GM18517 (cell line): Measurements from ENCODE around the gene AFAP1.

ENCODE experiments used
- ATAC-seq: cut with Tn5 transposase; IDR thresholded peaks from one replicate; pipeline ENCODE4 v1.9.1; 2021; ENCODE audit warnings: mild to moderate bottlenecking, moderate library complexity; ENCODE audit not compliant: unreplicated experiment

Gene AFAP1

DNA sequence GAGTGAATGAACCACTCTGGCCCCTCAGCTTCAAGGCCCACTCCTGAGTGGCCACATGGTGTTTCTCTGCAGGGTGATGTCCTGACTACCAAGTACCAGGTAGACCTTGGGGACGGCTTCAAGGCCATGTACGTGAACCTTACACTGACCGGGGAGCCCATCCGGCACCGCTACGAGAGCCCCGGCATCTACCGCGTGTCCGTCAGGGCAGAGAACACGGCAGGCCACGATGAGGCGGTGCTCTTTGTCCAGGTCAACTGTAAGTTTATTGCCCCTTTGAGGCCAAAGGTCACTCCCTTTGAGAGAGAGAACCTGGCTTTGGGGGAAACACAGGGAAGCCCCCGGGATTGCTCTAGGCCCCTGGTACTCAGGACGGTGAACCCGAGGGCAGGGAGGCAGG lies 216.0 kb downstream of the AFAP1 start:
- no peak for ATAC-seq

DNA sequence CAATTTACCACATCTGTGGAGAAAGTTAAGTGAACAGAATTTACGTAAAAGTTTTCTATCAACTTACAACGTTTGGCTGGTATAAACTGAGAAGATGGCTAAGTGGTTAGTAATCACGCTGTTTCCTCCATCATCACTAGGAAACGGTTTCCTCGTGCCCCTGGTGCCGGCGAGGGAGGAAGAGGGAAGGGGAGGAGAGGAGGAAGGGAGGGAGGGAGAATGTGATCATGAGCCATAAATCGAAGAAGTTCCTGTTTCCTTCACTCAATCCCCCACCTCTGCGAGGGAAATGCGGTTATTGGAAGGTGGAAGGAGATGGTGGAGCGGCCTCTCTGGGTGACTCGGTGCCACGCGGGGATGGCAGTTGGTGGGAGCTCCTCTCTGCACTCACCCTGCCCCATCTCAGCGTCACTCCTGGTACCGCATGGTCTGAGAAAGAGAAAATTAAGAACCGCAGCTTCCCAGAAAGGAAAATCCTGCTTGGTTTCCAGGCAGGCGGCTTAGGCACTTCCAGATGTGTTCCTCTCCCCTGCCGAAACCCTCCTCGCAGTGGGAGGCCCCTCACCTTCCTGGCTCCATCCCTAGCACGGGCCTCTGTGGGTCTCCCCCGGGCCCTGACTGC lies 216.8 kb downstream of the AFAP1 start:
- ATAC-seq, result no peak

DNA sequence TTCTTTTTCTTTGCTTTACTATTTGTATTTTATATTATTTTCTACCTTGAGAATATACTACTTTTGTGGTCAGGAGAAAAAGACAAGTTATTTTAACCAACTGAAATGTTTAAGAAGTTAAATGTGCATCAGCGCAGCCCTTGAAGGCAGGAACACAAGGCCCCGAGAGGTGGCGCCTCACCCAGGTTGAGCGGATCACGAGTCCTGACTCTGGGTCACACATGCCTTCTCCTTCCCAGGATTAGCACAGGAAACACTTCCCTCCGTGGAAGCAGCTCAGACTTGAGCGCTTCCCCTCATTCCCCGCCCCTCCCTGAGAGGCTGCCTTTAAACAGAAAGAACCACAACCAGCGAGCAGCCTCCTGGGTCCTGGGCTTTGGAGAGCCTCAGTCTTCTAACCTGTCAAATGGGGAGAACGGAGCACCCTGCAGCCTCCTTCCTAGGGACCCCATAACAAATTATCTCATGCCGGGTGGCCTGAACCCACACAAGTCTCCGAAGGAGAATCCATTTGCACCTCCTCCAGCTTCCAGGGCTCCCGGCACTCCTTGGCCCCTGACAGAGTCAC lies 217.6 kb downstream of the AFAP1 start:
- ATAC-seq, result no peak

DNA sequence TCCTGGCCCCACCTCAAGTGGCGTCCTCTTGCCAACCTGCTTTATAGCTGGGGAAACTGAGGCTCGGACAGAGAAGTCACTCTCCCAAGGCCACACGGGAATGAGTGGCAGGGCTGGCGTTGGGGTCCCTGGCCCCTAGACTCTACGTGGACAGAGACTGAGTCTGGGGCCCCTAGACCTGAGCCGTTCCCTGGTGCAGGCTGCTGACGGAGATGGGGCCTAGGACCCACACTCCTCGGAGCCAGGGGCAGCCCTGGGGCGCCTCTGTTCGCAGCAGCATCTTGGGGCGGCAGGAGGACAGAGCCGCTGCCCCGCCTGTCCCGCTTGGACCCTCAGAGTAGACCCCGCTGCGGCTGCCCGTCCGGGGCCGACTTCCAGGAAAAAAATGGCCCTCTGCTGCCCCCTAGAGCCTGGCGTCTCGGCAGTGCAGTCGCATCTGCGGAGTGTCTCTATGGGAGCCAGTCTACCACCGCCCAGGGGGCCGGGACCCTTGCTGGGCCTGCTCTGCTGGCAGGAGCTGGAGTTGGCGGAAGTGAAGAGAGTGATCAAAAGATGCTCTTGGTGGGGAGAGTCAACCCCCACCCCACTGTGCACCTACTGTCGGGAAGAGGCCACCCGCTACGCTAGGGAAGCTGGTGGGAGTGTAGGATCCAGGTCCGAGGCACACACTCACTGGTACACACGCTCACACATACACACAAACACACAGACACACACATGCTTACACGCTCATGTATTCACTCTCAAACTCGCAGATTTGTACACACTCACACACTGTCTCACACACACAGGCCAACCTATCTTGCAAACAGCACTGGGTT lies 220.1 kb downstream of the AFAP1 start:
- no peak for ATAC-seq

DNA sequence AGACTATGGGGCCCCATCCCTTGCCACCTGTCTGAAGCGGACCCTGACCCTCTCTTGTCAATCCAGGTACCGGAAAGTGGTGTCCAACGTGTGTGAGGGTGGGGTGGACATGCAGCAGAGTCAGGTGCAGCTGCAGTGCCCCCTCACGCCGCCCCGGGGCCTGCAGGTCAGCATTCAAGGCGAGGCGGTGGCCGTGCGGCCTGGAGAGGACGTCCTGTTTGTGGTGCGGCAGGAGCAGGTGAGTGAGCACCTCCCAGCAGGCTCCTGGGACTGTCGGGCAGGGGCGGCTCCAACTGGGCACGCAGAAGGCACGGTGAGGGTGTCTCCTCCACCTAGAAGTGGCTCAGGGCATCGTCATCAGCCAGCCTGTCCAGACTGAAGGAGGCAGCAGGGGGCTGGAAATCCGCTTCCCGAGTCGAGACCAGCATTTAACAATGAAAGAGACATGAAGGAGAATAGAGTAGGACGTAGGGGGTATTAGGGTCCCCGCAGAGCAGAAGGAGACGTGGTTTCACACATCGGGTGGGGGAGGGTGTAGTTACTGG lies 221.6 kb downstream of the AFAP1 start:
- ATAC-seq, result no peak

DNA sequence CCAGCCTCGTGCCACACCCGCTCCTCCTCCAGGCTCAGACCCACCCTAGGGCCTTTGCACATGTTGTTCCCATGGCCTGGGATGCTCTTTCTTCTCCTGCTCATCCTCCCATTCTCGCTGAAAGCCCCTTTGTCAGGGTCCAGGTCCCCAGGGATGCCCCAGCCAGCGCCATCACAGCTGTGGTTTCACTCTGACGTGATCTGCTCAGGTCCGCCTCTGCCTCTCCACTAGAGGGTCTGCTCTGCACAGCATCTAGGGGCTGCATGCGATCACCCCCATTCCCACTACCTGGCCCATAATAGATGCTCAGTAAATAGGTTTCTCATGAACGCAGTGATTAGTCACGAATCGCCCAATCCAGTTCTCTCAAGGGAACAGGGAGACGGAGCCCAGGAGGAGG lies 222.5 kb downstream of the AFAP1 start:
- ATAC-seq, result no peak

DNA sequence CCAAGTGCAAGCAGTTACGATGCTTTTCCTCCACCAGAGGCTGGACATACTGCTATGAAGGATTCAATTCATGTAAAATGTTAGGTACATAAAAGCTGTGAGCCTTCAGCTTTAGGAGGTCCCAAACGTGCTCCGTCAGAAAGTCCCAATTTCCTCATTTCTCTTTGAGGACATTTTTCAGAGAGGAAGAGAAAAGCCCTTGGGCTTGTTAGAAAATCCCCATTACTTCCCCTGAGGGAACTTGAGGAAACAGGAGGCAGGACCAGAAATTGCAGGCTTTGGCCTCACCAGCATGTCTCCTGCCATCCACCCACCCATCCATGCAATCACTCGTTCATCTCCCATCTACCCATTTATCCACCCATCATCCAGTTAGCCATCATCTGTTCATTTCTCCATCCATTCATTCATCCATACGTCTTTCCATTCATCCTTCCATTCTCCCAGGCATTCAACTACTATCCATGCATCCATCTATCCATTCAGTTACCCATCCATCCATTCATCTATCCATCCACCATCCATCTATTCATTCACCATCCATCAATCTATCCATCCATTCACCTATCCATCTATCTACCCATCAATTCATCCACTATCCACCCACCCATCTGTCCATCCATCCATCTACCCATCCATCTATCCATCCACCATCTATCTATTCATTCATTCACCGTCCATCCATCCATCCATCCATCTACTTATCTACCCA lies 223.5 kb downstream of the AFAP1 start:
- ATAC-seq, result no peak

DNA sequence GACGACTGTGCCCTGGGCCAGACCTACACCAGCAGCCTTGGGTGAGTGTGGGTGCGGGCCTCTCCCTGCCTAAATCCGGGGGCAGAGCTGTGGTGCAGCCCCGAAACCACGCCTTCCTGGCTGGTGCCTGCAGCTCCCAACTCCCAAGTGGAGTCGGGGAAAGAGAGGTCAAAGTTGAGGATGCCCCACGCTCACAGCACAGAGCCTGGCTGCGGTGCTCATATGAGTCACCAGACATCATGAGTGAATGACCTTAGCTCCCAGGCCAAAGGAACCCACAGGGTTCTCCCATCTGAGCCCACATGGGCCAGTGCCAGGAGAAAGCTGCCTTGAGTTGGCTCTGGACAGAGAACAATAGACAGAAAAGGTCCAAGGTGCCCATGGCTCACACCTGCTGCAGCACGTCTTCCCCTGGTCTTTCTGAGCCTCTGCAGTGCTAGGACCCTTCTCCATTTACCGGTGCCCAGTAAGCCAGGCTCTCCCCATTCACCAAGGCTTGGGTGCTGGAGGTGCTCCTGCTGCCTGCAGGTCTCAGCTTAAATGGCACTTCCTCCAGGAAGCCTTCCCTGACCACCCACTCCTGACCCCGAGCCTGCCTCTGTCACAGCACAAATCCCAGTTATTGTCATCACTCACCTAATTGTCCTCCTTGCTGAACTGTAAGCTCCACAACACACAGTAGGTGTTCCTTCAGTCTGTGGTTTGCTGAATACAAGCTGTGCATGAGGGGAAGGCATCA lies 224.2 kb downstream of the AFAP1 start:
- no peak for ATAC-seq

DNA sequence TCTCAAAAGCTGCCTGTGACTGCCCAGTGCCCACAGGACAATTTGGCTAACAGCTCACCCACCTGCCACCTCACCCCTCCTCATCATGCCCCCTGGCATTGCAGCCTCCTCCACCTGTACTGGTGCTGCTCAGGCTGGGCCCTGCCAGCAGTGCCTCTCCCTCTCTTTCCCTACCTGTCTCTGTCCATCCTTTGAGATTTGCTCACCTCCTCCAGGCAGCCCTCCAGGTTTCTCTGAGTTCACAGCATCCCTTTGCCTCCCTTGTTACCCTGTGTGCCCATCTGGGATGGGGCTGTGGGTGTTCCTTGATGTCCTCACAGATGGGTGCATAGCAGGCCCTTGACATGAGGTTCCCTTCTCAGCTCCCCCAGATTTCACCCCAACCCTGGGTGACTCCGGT lies 224.9 kb downstream of the AFAP1 start:
- no peak for ATAC-seq

DNA sequence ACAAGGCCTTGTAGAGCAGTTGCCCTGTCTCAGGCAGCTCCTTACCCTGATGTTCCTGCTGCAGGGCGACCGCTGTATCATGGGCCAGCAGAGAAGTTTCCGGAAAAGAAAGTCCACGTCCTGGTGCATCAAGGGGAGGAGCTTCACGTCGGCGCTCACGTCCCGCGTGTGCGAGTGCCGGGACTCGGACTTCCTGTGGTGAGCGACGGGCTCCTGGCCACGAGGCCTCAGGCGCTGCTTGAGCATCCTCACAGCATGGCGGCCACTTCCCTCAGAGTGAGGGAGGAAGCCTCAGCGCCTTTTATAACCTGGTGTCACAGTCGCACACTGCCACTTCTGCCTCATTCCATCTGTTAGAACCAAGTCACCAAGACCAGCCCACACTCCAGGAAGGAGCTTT lies 225.5 kb downstream of the AFAP1 start:
- ATAC-seq, result no peak

DNA sequence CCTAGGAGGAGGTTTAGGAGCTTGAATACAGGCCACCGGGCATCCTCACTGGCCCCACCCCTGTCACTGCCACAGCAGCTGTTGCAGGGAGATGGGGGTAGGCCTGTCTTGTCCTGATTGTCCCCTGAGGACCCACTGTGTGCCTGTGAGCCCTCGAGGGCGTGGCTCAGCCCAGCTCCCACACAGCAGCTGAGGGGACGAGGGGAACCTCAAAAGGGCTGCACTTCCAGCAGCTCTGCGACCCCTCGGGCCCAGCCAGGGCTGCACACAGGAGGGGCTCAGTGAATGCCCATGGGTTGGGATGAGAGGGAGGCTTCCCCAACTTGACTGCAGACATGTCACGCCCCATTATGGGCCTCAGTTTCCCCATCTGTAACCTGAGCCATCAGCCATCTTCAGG lies 225.9 kb downstream of the AFAP1 start:
- ATAC-seq, result no peak

DNA sequence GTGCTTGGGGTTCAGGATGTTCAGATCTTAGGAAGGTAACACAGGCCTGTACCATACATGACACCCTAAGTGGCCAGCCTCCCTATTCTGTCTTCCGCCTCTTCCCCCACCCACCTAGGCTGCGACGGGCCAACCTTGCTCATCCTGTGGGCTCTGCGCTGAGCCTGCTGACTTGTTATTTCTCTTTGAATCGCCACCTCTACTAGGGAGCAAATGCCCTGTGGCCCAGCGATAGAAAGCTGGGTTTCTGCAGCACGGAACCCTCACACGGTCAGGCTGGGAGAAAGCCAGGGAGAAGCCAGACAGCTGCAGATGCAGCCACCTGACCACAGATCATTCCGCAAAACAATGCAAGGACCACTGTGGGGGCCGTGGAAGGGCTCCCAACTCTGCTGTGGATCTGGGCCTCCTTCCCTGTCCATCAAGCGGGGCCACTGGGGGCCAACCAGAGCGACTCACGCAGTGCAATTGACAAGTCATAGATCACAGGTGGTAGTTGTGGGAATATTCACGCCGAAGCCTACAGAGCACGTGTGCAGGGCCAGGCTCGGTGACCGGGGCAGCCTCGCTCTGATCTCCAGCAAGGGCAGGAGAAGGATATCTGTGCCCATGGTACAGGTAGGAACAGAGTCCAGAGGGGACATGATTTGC lies 227.5 kb downstream of the AFAP1 start:
- no peak for ATAC-seq

DNA sequence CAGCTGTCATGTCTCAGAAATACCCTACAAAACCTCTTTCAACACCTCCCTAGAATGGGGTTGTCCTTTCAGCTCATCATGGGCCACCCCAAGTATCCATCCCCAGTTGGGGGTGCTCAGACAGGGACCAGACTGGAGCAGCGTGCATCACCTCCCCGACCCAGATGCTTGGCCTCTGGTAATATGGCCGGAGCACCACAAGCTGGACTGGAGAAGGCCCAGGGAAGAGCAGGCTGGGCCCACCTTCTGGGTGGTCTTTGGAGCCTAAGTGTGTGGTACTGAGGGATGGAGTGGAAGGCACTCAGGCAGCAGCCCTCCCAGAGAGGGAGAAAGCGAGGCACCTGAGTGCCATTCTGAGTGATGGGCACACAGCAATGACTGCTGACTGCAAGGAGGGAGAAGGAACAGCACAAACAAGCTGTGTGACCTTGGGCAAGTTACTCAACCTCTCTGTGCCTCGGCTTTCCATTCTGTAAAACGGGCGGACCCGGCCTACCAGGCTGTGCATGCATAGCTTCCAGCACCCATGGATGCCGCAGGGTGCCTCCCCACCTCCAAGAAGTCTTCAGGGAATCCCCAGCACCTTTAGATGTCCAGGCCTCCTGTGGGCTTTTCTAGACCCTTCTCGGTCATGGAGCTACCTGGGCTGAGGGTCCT lies 228.2 kb downstream of the AFAP1 start:
- no peak for ATAC-seq

DNA sequence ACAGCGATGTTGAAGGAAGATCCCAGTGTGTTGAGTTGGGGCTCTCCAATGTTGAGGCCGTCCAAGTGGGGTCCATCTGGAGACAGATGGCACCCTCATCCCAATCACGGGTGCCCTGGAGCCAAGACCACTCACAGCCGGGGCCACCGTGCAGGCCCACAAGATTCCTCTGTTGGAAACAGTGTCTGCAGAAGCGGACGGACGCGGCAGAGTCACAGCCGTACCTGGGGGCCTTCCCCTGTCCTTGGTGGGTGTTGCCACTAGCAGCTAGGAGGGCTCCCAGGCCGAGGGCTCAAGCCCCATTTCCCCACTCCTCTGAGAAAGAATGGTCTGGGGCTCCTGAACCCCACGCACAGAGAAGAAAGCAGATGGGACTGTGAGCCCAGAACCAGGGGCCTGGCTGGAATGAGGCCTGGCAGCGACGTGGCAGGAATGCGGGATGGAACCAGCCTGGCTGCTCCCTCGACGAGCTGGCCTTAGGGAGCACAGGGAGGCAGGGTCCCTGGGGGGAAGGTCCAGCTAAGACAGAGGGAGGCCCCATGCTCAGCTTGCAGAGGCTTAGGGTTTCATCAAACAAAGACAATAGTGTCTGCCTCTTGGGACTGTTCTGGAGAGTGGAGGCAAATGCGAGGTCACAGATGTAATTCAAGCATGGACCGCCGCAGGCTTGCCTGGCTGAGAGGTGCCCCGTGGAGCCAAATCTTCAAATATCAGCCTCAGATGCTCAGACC lies 228.9 kb downstream of the AFAP1 start:
- ATAC-seq, result no peak

DNA sequence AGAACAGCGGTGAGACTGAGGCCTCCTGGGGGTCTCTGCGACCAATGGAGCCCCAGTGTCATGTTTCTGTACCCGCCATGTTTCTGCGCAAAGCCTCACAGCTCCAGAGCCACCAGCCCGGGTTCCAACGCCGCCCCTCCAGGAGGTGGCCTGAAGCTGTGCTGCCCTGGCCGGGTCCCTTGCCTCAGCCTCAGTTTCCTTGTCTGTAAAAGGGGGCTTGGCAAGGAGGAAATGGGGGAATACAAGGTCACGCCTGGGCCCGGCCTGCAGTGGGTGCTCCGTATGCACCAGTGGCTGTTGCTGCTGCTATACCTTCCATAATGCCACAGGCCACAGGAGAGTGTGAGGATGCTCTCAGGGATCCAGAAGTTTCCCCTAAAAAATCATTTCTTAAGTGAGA lies 229.5 kb downstream of the AFAP1 start:
- no peak for ATAC-seq

DNA sequence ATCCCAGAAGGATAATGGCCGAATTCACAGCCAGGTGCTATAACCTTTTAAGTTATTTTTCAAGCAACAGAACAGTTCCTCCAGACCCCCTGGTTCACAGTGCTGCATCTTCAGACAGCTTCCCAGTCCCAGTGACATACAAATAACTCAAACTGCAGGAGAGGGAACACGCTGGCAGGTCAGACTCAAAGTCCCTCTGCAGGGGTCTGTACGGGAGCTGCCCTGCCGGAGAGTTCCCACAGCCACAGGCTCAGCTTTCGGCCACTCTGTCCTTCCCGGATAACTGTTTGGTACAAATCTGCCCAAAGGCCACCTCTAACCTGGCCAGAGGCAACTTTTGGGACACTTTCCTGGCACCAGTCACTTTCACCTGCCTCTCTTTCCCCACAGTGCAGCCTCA lies 230.2 kb downstream of the AFAP1 start:
- ATAC-seq, result no peak

DNA sequence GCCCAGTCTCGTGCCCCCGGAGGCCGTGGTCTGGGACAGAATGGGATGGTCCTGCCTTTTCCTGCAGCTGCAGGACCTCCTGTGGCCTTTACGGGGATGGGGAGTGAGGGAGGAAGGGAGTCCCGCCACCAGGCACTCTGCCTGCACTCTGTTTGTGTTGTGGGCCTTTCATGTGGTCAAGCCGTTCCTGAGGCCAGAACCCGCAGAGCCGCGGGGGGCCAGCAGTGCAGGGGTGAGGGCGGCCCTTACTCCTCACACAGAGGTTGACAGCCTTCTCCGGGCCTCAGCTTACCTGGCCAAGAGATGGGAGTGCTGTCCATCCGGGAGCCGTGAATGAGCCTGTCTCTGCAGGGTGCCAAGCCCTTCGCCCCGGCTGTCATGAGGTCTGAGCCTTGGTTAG lies 230.7 kb downstream of the AFAP1 start:
- ATAC-seq, result no peak
